Measurements from ENCODE around the gene PDLIM7.
A peak's percentile ranks its signal among the peaks of the same experiment; 100 is the strongest.

Gene PDLIM7

GRCh38 chr5:177455036-177455660 lies 42.3 kb downstream of the PDLIM7 start:
- DNase-seq: peak; percentile 92

GRCh38 chr5:177454397-177455035 lies 42.9 kb downstream of the PDLIM7 start:
- peak; percentile 94 for DNase-seq

GRCh38 chr5:177453852-177454396 lies 43.5 kb downstream of the PDLIM7 start:
- no peak for DNase-seq

GRCh38 chr5:177452688-177453638 lies 44.4 kb downstream of the PDLIM7 start:
- no peak for DNase-seq

- DNase-seq: no peak
Measured at GRCh38 chr5:177450667-177451424, 46.6 kb downstream of the PDLIM7 start.

- DNase-seq: no peak
Measured at GRCh38 chr5:177449140-177450061, 48.0 kb downstream of the PDLIM7 start.

GRCh38 chr5:177448244-177448950 lies 49.0 kb downstream of the PDLIM7 start:
- no peak for DNase-seq

- DNase-seq: no peak
Measured at GRCh38 chr5:177447611-177448243, 49.7 kb downstream of the PDLIM7 start.

GRCh38 chr5:177447066-177447610 lies 50.3 kb downstream of the PDLIM7 start:
- DNase-seq: peak; percentile 71

- DNase-seq: peak; percentile 75
Measured at GRCh38 chr5:177446200-177447065, 51.0 kb downstream of the PDLIM7 start, which contains the start of gene PRR7. TSS of gene PRR7 (plus strand) at chr5:177446814. CDS start at chr5:177455068, 8,254 bp downstream.

- DNase-seq: no peak
Measured at GRCh38 chr5:177445917-177446199, 51.5 kb downstream of the PDLIM7 start.

GRCh38 chr5:177445052-177445916 lies 52.1 kb downstream of the PDLIM7 start:
- DNase-seq: no peak

GRCh38 chr5:177444106-177445051 lies 53.0 kb downstream of the PDLIM7 start:
- no peak for DNase-seq

- DNase-seq: no peak
Measured at GRCh38 chr5:177443144-177443983, 54.0 kb downstream of the PDLIM7 start.

GRCh38 chr5:177442066-177442826 lies 55.2 kb downstream of the PDLIM7 start:
- no peak for DNase-seq

Measured in activated naive CD4-positive, alpha-beta T cell treated with Interleukin-2 at 50 U/mL for 16 hours (primary cell).